Left colon (tissue), 2 donors: ENCODE results near the gene SH3GL3. TPM values are rescaled to one million over a fixed set of nuclear protein-coding genes. Genes with fewer than 3 reads are reported as not detected.
A peak's percentile ranks its signal among the peaks of the same experiment; 100 is the strongest.

Source experiments
- ATAC-seq: fragments of 200-7000 bp; cut with Tn5 transposase; one replicate; pipeline ENCODE4 v1.9.1; 2020; ENCODE audit warnings: mild to moderate bottlenecking, moderate library complexity
- DNase-seq, 2 donors: peaks; one replicate each; pipeline ENCODE4 v3.0.0-alpha.2; 2020
- intact Hi-C, 2 donors: fragments of 100-400 bp; cut with DNase I in 1 of 2; cut with micrococcal nuclease in 1 of 2; formaldehyde crosslinking; loops; one replicate each; pipeline versions ENCODE4 v1.11.2 to v1.14.0; 2022; cut with DNase I, micrococcal nuclease
- total RNA-seq, 2 donors: library from RNA; stranded (reverse); fragmentation: NEBNext Ultra II Directional; extraction: Animal tissue kit (Norgen Biotek cat#: 25700); gene quantifications; one replicate each; pipeline ENCODE4 v1.2.1, GENCODE V29; 2021
- donor health status: DM: no; HTN: no; CAD: no.
- donor health status: DM: yes; HTN: yes; CAD: no.

Gene SH3GL3
- total RNA-seq, 2 donors from 2014 or later = 0.14 TPM; not detected in 1

DNA sequence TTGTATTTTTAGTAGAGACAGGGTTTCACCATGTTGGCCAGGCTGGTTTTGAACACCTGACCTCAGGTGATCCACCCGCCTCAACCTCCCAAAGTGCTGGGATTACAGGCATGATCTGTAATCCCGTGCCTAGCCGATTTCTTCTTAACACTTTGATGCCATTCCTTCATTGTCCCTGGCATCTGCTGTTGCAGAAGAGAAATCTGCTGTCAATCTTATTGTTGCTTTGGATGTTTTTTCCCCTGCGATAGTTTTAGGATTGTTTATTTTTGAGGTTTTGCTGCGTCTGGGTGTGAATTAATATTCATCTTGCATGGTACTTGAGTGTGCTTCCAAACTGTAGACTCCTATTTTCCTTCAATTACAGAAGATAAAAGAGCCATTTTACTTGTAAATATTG is 107.4 kb downstream of the SH3GL3 start:
- intact Hi-C loops = loop anchor here in 1 of 2 donors (10.0 kb wide), 1 partner anchor 300 kb away; no protein-coding TSS in a partner anchor
- DNase-seq (no peak), ATAC-seq (no peak)

DNA sequence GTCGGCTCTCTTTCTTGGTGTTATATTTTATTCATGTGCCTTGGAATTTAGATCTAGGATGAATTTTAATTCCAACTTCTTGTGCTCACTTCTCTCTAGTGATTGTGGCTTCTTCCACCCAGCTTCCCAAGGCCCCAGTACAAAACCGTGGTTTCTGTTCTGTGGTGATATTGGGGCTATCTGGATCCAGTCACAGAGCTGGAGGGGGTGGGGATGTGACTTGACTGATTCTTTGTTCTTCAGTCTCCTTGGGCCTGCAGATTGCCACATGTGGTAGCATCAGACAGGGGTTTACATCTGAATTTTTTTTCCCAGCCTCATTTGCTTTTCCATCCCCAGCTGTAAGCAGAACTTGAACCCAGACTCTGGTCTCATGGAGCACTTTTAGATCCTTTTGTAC is 108.2 kb downstream of the SH3GL3 start:
- intact Hi-C loops = loop anchor here (5.0 to 10.0 kb wide), 2 partner anchors 118 to 301 kb away; no protein-coding TSS in a partner anchor
- DNase-seq = no peak
- no peak for ATAC-seq

DNA sequence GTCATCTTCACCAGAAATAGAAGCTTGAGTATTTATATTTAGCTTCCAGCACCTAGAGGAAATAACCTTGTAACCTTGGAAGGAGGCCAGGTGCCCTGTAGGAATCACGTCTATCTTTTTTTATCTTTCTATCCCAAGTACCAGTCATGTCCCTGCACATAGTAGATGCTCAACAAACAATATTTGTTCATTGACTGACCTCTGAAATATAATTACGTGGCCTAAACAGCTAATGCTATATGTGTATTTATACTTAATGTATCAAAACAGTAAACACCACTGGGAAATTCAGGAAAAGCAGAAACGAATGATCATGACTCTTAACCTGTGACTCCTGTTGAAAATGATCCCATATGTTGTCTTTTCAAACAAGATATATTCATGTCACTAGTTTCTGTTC is 108.9 kb downstream of the SH3GL3 start:
- DNase-seq = no peak
- no peak for ATAC-seq
- intact Hi-C loops = loop anchor here (5.0 to 10.0 kb wide), 2 partner anchors 119 to 301 kb away; no protein-coding TSS in a partner anchor

DNA sequence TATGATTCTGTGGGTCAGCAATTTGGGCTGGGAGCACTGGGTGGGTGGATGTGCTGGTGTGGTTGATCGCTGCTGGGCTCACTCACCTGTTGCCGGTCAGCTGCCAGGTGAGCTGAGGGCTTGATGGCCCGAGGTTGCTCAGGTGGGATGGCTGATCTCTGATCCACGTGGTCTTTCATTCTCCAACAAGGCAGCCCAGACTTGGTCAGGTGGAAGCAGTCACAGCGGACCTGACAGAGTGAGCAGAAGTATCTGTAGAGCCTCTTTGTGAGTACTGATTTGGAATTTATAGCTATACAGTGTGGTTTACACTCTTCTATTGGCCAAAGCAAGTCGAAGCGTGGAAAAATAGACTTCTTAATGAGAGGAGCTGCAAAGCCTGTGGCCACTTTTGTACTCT is 109.6 kb downstream of the SH3GL3 start:
- intact Hi-C loops = loop anchor here (5.0 to 10.0 kb wide), 2 partner anchors 119 to 302 kb away; no protein-coding TSS in a partner anchor
- no peak for ATAC-seq
- no peak for DNase-seq

DNA sequence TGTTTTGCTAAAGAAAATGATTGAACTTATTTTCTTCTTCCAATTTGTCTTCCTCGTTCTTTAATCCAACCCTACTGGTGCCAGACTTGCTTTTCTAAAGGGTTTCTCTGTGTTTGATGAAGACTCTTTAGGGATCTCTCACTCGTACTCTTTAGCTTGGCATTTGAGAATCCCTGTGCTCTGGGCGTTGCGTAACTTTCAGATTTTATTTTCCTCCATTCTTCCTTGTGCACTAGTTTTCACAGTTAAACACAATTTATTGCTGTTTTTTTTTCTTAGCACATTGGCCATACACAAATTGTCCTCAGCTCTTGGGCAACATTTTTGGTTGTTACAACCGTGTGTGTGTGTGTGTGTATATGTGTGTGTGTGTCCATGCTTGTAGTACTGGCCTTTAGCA is 111.0 kb downstream of the SH3GL3 start:
- intact Hi-C loops = loop anchor here (5.0 to 10.0 kb wide), 2 partner anchors 121 to 303 kb away; no protein-coding TSS in a partner anchor
- no peak for ATAC-seq

DNA sequence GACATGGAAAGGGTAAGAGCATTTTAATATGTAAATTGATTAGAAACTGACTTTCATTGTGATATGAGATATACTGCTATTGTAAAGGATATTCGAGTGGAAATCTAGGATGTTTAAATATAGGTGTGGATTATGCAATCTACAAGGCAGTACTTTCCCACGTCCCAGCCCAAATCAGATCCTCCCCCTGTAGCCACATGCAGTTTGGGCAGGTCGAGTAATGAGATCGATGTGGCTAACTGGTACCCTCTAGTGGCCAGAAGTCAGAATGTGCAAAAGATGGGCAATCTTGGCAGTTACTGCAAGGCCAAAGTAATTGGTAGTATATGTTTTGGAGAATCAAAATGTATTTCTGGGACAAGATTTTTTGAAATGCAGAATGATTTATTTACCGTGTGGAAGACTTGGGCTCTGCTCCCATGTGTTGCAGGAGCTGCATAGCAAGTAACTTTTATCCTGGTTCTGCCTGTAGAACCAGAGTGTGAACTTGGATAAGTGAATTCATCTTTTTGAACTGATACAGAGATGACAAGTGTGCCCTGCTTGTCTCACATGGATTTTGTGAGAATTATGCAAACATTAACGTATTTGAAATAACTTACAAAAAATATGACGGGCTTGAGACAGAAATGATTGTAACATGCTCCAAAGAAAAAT is 112.3 kb downstream of the SH3GL3 start:
- DNase-seq (peak in 1 of 2 donors; percentile 9), ATAC-seq (peak; percentile 55)
- intact Hi-C loops = loop anchor here (5.0 to 10.0 kb wide), 2 partner anchors 122 to 305 kb away; no protein-coding TSS in a partner anchor

More for the DNA sequence above, 111.0 kb downstream of the SH3GL3 start:
- no peak for DNase-seq

DNA sequence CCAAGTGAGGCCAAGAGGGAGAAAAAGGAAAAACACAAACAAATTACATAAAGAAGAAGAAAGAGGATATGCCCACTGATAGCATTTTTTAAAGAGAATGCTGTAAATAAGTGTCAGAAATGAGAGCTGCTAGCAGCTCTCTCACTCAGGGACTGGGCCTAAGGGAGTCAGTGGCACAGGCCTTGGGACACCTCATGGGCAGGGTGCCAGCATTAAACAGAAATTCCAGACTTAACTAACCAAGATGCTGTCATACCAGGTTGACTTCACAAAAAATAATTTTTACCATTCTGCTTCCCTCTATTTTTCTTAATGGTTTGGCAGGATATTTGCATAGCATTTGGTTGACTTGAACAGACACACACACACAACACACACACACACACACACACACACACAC is 114.5 kb downstream of the SH3GL3 start:
- no peak for ATAC-seq
- no peak for DNase-seq
- intact Hi-C loops = loop anchor here in 1 of 2 donors (5.0 kb wide), 2 partner anchors 124 to 466 kb away; no protein-coding TSS in a partner anchor

DNA sequence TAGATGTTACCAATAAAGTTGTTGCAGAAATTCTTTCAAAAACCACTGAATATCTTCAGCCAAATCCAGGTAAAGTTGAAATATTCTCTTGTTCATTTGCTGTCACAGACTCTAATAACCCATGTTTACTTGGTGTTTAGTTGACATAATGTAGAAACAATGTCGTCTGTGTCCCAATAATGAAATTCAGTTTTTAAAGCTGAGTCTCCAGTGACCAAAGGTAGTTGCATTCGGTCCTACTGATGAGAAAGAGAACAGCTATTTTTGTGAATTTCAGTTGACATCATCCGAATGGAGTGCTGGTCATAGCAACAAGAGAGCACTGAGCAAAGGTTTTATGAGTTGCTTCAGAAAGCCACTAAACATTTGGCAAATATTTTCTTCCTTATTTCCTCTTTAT is 118.0 kb downstream of the SH3GL3 start:
- intact Hi-C loops = loop anchor here in 1 of 2 donors (5.0 kb wide), 1 partner anchor 182 kb away; no protein-coding TSS in a partner anchor

DNA sequence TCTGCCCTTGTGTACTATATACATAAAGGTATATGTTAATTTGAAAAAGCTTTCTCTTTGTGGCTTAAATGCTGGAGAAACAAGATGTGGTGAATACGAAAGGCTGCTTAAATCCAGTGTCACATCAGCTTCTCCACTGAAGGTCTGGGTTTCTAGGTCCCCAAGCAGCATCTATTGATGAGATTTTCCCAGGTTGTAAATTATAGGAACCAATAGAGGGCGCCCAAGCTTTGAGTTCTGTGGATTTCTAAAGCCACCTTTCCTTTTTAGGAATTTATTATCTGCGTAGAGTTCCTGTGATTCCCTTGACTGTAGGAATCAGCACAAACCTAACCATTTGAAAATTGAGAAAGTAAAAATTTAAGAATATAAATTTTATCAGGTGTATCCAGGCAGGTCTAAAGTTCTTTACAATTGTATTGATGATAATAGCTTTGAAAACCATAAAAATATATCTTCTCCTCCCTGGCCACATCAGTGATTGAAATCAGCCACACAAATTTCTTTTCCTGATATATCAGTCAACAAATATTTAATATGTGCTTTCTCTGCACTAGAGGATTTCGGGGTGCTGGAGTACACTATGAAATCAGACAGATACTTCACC is 118.5 kb downstream of the SH3GL3 start:
- intact Hi-C loops = loop anchor here in 1 of 2 donors (5.0 kb wide), 1 partner anchor 182 kb away; no protein-coding TSS in a partner anchor
- DNase-seq (no peak), ATAC-seq (no peak)

More for the DNA sequence above, 118.0 kb downstream of the SH3GL3 start:
- no peak for DNase-seq
- ATAC-seq = no peak

DNA sequence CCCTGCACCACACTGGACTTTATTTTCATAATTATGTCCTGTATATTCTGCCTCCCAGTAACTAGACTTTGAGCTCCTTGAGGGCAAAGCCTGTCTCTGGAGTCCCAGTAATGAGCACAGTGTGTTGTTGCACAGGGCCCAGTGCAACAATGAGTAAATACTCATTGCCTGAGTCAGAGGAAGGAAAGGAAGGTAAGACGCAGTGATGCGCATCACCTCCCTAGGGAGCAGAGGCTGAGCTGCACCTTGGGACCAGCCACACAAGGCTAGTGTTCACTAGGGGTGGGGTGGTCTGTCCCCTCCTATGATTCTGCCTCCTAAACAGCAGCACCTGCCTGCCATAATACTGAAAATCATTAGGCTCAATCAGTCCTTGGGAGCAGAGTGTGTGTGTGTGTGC is 120.2 kb downstream of the SH3GL3 start:
- ATAC-seq (no peak), DNase-seq (no peak)
- intact Hi-C loops = loop anchor here in 1 of 2 donors (5.0 kb wide), 1 partner anchor 180 kb away; no protein-coding TSS in a partner anchor

DNA sequence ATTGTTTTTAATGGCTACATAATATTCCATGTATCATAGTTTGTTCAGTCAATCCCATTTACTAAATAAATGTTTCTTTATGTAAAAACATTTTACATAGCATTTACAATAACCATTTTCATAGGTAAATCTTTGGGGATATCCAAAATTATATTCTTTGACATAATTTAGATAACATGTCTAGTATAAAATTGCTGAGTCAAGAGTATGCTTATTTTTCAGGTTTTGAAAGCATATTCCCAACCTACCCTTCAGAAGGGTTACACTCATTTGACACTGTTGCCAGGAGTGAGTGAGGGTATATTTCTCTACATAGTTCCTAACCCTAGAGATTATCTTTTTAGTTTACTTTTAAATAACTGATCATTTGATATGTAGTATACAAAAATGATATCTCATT is 122.2 kb downstream of the SH3GL3 start:
- no peak for ATAC-seq
- intact Hi-C loops = loop anchor here in 1 of 2 donors (5.0 kb wide), 1 partner anchor 178 kb away; no protein-coding TSS in a partner anchor
- no peak for DNase-seq

DNA sequence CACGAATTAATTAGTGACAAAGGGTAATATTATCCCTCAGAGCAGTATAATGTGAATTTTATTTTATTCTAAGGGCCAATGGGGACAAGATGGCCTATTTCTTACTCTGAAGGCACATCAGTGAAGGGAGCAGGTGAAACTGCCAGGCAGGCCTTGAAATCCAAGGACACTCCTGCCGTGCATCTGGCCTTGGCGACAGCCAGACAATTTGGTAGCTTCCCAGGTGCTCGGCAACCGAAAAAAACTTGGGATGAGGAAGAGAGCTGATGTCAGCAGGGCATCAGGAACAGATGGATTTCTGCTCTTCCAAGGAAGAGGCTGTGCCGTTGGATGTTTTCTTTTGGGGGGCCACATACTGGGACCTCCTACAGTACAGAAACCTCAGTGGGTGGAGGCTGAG is 123.6 kb downstream of the SH3GL3 start:
- ATAC-seq (no peak), DNase-seq (no peak)
- intact Hi-C loops = no loop called here

DNA sequence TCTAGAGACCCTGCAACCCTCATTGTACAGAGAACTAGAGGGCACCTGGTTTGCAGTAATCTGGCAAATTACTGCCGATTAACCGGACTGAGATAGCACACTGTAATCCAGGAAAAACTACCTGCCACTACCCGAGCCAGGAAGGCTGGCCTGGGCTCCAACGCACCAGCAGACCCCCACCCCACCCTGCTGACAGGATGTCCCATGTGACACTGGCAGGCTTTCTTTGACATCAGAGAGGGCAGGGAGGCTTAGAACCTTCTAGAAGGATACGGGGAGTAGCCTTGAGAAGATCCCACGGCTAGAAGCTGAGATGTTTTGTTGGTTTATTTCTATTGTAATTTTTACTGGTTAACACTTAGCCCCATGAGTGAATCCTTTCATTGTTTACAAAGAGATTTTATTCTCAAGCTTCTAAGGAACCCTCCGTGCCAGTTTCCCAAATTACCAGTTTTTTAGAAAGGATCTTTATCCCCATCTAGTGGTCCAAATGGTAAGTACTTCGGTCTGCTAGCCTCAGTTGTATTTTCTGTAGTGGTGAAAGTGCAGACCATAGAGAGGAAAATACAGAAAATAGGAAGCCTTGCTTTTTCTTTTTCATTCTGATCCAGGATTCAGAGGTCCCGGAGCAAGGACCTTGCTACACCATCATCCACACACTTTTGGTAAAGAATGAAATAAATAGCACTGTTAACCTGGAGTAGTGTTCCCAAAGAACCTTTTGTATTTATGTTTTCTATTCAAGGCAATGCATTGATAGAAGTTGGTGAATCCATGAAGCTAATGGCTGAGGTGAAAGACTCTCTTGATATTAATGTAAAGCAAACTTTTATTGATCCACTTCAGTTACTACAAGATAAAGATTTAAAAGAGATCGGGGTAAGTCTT is 124.9 kb downstream of the SH3GL3 start:
- intact Hi-C loops = no loop called here
- no peak for DNase-seq

DNA sequence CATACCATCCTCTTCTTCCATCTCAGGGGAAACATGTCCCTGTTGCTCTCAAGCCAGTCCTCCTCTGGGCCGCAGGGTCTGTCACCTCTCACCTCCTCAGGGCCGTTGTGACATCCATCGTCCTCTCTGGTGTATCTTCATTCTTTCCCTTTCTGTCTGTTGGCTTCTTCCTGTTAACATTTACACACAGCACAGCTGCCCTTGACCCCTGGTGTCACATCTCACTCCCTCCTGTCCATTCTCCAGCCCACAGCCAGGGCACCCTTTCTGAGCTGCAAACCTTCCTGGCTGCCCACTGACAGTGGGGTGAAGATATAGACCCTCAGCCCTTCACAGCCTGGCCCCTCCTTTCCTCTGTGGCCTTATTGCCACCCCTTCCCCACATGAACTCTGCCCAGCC is 127.2 kb downstream of the SH3GL3 start:
- intact Hi-C loops = no loop called here
- no peak for ATAC-seq
- DNase-seq = no peak

More for the DNA sequence above, 124.9 kb downstream of the SH3GL3 start:
- ATAC-seq = no peak

DNA sequence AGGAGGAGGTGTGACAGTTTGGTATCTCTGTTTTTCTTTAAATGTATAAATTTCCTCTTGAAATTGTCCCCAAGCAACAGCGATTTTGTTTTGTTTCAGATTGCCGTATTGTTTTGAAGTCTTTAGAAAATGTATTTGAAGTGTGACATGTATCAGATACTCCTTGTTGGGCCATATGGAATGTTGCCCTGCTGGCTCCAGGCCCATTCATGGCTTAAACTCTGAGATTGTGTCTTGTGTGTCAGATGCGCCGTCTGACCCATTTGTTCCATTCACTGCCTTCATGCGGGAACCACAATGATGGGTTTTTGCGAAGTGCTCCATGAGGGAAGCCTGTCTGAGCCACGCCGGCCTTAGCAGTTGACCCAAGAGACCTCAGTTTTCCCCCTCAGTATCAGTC is 131.6 kb downstream of the SH3GL3 start:
- no peak for ATAC-seq
- intact Hi-C loops = no loop called here

DNA sequence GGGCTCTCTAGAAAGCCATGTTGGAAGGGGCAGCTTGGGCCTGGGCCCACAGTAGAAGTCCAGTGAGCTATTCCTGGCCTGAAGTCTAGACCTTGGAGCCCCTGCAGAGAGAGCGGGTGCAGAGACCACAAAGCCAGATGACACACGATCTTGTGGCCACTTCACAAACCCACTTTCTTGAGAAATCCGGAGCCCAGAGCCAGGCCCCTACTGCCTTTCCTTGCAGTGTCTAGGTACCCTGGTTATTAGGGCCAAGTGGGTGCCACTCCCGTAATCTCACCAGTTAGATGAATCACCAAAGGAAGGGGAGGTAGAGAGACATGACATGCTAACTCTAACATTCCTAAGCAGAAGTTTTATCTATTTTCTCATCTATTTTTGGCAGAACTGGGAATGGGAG is 134.2 kb downstream of the SH3GL3 start:
- ATAC-seq (no peak), DNase-seq (no peak)
- intact Hi-C loops = no loop called here

More for the DNA sequence above, 131.6 kb downstream of the SH3GL3 start:
- no peak for DNase-seq

DNA sequence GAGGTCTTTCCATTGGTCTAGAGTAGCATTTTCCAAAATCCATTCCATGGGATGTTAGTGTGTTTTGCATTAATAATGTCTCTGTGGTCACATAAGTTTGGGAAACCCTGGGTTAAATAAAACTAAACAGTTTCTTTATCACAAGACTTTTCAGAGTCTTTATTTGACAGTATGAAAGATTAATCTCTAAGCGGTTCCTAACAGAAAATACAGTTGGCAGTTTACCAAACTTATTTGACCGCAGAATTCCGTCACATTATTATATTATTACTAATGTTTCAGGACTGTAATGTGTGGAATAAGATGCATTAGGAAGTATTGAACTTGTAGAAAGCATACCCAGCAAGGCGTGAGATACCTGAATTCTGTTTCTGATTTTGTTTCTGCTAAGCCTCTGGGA is 135.2 kb downstream of the SH3GL3 start:
- intact Hi-C loops = no loop called here
- DNase-seq (no peak), ATAC-seq (no peak)

DNA sequence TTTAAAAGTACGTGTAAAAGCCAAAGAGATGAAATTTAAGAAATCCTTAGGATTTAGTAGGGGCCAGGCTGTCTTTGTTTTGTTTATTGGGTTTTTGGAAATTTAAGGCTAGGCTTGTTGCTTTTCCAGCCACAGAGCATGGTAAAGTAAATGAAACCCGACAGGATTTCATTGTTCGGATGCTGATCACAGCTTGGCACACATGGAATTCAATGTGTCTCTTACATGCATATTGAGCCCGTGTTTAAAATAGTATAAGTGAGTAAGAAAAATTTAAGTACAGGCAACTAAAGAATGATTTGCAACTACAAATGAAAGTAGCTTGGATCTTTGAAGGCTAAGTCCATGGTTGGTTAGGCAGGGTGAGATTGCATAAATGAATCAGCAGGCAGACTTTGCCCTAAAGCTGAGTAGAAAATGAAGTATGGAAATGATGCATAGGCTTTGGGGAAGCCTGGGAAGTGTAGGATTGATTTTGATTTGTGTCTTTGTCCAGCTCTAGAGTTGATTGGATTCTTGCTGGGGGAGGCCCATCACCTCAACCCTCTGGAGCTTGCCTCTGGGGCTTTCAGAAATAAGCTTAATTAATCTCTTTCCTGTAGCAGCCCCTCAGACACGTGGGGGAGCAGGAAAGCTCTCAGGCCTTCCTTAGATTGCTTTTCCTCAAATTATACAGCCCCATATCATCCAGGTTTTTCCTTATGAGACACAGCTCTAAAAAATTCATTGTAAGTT is 138.6 kb downstream of the SH3GL3 start:
- DNase-seq = no peak
- no peak for ATAC-seq
- intact Hi-C loops = no loop called here
